Measurements from ENCODE around the gene PTTG1.
A peak's percentile ranks its signal among the peaks of the same experiment; 100 is the strongest.

Gene PTTG1

DNA sequence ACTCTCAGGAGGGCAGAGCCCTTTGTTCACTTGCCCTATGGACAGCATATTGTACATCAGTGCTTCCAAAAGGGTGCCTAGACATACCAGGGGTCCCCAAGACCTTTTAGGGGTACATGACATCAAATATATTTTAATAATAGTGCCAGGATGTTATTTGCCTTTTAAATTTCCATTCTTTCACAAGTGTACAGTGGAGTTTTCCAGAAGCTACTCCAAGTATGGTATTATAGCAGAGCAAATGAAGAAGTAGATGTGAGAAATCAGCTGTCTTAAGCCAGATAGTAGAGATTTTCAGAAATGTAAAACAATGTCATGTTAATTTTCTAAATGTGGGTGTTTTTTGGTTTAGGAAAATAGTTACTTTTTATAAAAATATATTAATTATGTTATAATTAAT lies 15.6 kb downstream of the PTTG1 start:
- DNase-seq (ENCODE audit: low read depth) = no peak
- TF ChIP-seq, protein P1, sequence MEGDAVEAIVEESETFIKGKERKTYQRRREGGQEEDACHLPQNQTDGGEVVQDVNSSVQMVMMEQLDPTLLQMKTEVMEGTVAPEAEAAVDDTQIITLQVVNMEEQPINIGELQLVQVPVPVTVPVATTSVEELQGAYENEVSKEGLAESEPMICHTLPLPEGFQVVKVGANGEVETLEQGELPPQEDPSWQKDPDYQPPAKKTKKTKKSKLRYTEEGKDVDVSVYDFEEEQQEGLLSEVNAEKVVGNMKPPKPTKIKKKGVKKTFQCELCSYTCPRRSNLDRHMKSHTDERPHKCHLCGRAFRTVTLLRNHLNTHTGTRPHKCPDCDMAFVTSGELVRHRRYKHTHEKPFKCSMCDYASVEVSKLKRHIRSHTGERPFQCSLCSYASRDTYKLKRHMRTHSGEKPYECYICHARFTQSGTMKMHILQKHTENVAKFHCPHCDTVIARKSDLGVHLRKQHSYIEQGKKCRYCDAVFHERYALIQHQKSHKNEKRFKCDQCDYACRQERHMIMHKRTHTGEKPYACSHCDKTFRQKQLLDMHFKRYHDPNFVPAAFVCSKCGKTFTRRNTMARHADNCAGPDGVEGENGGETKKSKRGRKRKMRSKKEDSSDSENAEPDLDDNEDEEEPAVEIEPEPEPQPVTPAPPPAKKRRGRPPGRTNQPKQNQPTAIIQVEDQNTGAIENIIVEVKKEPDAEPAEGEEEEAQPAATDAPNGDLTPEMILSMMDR (conservative IDR thresholded peaks at IDR 0.05; ENCODE audit: low read depth, low read length) = no peak
- H3K4me3 ChIP-seq (ENCODE audit: low read depth, low read length) = no peak overlapping the region

GRCh38 chr5:160438316-160439204 lies 16.9 kb downstream of the PTTG1 start:
- peak; percentile 87 for DNase-seq (ENCODE audit: low read depth)
- peak overlapping the region; percentile 68 for H3K4me3 ChIP-seq (ENCODE audit: low read depth, low read length)
- TF ChIP-seq, protein P1 (conservative IDR thresholded peaks at IDR 0.05; ENCODE audit: low read depth, low read length) = peak; percentile 98

GRCh38 chr5:160439205-160439600 lies 17.5 kb downstream of the PTTG1 start:
- TF ChIP-seq, protein P1 (conservative IDR thresholded peaks at IDR 0.05; ENCODE audit: low read depth, low read length) = peak; percentile 94
- H3K4me3 ChIP-seq (ENCODE audit: low read depth, low read length) = peak overlapping the region; percentile 68
- DNase-seq (ENCODE audit: low read depth) = peak; percentile 83

DNA sequence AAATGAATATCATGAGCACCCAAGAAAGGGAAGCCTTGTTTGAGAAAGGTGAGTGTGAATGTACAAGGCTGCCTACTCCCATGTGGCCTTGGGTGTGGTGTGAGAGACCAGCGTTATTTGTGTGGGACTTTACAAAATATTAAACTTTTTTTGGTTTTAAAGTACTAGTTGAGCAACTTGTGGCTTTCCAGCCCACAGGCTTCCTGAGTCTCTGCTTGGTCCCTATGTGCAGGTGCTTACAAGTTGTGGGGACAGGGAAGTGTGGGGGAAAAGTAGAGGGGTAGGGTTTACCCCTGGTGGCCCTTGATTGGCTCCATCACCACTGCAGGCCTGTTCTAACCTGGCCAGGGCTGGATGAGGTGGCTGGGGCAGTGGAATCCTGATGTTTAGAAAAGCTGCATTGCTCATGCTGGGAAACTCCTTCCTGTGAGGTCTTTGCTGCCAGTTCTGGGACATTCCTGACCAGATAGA lies 19.7 kb downstream of the PTTG1 start:
- no peak overlapping the region for H3K4me3 ChIP-seq (ENCODE audit: low read depth, low read length)
- TF ChIP-seq, protein P1 (conservative IDR thresholded peaks at IDR 0.05; ENCODE audit: low read depth, low read length) = no peak
- no peak for DNase-seq (ENCODE audit: low read depth)

- DNase-seq (ENCODE audit: low read depth) = no peak
- TF ChIP-seq, protein P1 (conservative IDR thresholded peaks at IDR 0.05; ENCODE audit: low read depth, low read length) = no peak
- no peak overlapping the region for H3K4me3 ChIP-seq (ENCODE audit: low read depth, low read length)
These were observed 21.3 kb downstream of the PTTG1 start for GRCh38 chr5:160442824-160443431.

DNA sequence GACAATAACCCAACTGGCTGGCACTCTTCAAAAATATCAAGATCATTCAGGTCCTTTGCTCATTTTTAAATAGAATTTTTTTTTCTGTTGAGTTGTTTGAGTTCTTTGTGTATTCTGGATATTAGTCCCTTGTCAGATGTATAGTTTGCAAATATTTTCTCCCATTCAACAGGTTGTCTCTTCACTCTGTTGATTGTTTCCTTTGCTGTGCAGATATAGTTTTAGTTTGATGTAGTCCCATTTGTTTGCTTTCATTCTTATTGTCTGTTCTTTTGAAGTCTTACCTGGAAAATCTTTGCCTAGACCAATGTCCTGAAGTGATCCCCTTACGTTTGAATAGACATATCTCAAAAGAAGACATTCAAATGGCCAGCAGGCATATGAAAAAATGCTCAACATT lies 22.8 kb downstream of the PTTG1 start:
- TF ChIP-seq, protein P1 (conservative IDR thresholded peaks at IDR 0.05; ENCODE audit: low read depth, low read length) = no peak
- DNase-seq (ENCODE audit: low read depth) = no peak
- H3K4me3 ChIP-seq (ENCODE audit: low read depth, low read length) = no peak overlapping the region

All from choroid plexus epithelial cell (primary cell).